ENCODE data around the gene SHC1.

SHC1 gene

DNA sequence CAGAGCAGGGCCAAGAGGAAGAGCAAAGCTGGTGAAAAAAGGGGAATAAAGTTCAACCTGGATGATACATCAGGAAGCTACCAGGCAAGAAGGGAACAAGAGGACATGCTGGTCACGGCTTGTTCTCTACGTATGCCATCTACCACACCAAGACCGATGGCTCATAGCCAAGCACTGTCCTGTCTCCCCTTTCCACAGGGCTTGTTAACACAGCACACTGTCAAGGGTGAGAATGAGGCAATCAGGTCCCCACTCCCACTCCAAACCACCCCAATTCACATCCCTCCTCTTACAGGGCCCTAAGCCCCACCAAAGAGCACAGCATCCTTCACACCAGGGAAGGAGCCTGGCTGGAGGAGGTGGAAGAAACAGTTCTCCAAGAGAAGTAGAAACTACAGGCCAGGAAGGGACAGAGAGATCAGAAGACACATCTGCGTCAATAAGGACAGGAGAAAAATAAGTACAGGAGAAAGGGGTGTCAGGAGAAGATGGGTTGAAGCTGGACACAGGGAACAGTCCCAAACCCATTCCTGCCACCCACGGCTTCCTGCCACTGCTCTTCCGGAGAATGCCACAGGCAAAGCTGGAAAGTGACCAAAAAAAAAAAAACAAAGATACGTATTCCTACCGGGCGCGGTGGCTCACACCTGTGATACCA lies 923 bp upstream of the SHC1 start:
- DNase-seq: no peak

DNA sequence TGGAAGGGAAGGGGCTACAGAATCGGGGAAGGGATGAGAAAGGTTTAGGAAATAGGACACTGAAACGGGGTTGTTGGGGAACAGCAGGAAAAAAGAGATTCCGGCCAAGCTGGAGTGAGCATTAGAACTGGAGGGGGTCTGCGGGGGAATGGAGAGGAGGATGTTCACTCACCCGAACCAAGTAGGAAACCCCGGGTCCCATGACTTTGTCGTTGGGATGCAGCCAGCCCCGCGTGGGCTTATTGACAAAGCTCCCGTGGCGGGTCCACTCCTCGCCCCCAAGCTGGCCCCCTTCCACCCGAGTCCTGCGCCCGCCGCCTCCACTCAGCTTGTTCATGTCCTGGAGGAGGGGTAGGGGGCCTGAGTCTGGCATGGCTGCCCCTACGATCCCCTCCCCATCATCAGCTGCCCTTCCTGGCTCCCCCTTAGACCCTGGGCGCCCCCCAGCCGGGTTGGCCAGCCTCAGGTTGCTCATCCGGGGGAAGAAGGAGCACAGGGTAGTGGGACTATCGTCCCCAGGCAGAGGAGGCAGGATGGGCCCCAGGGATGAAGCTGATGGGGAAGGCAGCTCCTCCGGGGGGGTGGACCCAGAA lies 591 bp downstream of the SHC1 start:
- no peak for DNase-seq

DNA sequence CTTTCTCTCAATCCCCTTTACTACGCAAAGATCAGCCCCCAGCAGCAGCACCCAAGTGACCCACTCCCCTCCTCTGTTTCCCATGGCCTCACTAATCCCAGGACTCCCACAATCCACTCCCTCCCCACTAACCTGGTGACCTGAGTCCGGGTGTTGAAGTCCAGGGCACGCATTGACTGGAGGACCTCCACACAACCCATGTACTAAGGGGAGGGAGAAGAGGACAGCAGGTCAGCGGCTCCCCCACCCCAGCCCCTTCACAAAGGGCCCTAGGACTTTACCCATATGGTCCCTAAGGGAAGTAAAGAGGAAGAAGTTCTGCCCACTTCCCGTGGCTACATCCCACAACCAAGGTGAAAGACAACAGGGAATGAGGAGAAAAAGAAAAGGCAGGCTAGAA lies 1.3 kb downstream of the SHC1 start:
- DNase-seq: no peak

DNA sequence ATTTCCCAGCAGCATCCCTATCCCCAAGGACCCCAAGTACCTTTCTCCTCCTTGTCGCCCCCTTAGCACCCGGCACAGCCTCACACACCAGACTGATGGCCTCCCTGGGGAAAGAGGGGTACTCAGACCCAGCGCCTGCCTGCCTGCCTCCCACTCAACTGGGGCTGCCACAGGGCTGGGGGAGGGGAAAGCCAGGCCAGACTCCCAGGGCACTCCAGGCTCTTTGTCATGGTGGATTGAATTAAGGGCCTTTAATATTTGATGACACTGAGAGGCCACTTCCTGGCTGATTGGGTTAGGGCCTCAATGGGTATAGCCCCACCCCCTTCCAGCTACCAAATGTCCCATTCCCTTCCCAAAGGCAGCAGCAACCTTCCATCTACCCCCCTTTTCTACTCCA lies 1.8 kb downstream of the SHC1 start:
- no peak for DNase-seq

DNA sequence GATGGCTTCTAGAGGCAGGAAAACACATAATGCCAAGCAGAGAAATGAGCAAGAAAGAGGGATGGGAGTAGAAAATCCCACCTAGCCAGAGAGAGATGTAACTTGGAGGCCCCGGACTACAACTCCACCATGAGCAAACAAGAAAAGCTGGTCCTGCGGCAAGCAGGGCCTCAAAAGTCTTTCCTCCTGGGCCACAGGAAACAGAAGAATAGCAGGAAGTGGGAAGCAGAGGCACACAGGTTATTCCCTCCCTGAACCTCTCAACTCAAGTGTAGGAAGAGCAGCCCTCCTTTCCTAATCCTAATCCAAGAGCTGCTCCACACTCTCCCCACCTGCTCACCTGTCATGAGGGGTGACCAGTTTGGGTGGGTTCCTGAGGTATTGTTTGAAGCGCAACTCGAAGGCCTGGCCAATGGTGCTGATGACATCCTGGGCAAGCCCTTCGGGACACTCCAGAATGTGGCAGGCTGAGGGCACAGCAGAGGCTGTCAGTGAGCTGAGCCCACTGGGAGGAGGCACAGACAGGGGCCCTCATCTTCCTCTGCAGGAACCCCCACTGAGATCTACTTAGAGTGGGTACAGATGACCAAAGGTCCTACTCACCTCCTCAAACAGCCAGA lies 3.1 kb downstream of the SHC1 start:
- DNase-seq: no peak

DNA sequence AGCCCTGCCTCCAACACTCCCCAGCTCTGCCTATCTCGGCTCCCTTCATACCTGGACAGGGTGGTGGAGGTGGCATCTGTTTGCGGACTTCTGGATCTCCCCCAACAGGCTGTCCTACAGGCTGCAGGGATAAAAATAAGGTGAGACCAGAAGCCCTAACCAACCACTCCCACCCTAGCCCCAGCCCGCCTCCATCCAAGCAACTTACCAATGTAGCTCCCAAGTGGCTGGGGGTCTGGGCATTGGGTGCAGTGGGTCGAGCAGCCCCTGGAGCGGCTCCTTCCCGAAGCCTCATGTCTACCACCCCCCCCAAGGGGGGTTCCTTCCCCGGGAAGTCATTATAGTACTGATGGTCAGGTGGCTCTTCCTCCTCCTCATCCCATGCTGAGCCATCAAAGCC lies 4.4 kb downstream of the SHC1 start:
- DNase-seq: no peak

DNA sequence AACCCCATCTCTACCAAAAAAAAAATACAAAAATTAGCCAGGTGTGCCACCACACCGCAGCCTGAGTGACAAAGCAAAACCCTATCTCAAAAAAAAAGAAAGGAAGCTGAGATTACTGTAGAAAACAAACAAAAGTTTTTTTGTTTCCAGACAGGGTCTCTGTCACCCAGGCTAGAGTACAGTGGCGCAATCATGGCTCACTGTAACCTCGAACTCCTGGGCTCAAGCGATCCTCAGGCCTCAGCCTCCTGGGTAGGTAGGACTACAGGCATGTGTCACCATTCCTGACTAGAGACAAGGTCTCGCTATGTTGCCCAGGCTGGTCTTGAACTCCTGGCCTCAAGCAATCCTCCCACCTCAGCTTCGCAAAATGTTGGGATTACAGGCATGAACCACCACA lies 6.2 kb downstream of the SHC1 start:
- no peak for DNase-seq

DNA sequence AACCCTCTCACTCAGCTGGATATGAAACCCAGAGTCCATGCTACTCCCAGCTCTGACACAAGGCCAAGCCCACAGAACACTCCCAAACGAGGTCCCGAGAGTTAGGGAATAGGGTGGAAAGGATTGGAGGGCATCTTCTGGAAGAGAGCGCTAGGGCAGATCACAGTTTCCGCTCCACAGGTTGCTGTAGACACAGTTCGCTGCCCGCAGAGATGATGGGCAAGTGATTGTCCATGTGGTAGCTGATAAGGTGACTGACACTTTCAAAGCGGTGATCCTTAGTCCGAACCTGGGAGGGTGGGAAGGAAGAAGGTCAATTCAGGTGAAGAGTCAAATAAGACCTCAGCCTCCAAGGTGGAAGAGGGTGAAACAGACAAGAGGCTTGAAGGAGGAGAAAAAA lies 6.9 kb downstream of the SHC1 start:
- no peak for DNase-seq

DNA sequence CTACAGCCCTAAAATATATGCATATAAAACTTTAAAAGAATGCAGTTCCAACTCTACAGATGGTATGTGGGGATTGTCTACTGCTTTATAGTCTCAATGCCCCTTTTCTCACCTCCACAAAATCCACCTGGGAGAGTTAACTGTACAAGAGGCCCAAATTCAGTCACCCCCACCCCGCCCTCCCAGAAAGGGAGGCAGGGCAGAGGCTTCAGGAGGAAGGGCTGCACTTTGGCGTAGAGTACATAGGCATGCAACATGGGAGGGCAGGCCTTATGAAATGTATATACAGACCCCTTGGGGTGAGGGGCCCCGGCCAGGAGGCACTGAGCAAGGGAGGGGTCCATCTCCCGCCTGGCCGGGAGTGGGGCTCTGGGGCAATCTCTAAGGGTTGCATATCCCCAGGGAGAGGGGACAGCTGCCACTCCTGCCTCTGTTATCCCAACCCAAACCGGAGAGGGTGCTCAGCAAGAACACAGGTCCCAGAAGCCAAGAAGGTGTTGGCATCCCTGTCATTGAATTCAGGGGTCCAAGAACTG lies 7.7 kb downstream of the SHC1 start:
- DNase-seq: no peak

DNA sequence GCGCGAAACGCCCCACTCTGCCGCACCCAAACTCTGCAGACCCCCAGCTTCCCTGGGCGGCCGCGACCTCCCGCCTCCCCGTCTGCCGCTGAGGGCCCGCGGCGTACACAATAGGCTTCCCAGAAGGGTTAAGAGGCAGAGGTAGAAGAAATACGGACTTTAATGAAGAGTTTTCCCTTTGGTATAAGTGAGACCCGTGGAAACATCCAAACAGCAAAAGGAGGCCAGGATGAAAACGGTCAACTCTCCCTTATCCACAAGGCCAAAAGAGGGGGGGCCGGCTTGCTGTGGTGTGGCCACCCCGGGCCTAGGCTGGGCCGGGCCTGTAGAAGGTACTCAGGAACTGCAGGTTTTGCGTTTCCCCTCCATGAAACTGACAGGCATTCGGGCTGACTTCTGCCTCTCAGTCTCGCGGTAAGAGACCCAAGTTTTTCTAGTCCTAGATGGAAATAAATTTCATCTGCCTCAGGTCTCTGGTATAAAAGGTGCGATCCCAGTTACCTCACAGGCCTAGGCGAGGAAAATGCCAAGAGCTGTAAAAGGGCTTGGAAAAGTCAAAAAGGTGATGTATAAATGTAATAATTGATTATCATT lies 8.3 kb downstream of the SHC1 start:
- no peak for DNase-seq

DNA sequence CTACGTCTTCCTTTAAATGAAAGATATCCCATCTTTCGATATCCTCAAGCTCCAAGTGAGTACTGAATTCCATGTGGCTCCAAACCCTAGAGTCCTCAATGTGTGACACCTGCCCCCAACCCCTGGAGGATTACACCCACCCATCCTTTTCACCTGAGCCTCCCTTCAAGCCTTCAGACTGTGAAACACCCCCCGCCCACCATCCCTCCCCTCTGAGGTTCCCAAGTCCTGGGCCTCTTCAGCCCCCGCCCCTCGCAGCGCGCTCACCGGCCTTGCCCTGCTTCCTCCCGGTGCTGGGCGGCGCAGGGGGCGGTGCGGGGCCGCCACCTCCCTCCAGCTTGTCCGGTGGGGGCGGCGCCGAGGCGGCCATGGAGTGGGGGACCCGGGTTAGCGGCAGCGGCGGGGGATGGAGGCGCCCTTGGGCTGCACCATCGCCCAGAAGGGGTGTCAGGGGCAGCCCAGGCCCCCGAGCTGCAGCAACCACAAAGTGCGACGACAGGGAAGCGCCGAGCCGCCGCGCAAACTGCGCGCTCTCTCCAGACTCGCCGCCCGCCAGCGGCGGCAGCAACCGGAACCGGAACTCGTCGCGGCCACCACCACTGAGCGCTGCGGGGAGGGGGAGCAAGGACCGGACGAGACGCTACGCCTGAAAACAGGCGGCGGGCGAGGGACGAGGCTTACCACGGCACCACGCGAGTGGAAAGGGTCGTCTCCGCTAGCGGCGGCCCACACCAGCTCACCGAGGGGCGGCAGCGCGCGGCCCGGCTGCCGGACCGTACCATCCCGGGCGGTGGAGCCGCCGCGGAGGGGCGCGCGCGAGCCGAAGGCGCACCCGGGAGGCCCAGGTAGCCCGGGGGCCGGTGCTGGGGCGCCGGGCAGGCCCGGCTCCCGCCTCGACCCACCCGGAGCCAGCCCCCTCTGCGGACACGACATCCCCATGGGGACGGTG lies 9.1 kb downstream of the SHC1 start, which contains the start of gene PYGO2:
TSS of gene PYGO2 (minus strand) at position 576 of the 949 bp plus-strand sequence. CDS start at position 370, 206 bp downstream.
- DNase-seq: peak; percentile 54

DNA sequence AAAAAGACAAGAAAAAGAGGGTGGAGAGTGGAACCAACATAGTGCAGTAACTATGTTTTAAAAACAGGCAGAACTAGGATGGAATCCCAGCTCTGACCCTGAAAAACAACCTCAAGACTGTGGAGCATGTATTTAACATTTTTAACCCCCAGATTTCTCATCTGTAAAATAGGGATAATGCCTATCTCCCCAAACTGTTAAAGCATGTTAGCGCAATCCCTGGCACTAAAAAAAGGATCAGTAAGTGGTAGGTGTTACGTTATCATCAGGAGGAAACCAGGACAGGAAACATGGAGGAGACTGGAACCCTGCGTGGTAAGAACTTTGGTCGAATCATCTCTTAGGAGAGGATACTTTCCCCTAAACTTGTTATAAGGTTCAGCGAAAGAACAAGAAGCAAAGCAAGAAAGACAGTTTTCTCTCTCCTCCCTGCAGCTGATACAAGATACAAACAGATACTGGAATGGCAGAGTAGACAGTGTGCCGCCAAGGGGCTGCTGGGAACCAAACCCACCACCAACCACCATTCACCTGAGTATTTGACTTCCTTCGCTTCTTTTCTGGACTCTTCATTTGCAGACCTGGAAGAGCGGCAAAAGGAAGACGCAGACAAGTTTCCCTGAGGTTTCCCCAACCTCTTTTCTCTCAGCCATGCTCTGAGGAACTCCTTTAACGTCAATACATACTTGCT lies 10.0 kb downstream of the SHC1 start:
- no peak for DNase-seq

DNA sequence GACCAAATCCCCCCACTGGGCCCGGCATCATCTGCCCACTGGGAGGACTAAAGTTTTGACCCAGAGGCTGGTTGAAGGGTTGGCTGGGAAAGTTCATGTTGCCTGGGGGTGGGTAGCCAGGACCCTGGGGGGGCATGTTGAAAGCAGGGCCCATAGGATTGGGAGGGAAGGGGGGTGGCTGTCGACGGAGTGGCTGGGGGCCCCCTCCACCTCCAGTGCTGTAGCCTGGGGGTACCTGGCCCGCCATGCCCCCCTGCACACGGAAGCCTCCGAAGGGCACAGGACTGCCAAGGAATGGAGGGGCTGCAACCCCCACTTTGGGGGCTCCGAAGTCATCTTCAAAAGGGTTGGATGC lies 11.1 kb downstream of the SHC1 start:
- DNase-seq: no peak

DNA sequence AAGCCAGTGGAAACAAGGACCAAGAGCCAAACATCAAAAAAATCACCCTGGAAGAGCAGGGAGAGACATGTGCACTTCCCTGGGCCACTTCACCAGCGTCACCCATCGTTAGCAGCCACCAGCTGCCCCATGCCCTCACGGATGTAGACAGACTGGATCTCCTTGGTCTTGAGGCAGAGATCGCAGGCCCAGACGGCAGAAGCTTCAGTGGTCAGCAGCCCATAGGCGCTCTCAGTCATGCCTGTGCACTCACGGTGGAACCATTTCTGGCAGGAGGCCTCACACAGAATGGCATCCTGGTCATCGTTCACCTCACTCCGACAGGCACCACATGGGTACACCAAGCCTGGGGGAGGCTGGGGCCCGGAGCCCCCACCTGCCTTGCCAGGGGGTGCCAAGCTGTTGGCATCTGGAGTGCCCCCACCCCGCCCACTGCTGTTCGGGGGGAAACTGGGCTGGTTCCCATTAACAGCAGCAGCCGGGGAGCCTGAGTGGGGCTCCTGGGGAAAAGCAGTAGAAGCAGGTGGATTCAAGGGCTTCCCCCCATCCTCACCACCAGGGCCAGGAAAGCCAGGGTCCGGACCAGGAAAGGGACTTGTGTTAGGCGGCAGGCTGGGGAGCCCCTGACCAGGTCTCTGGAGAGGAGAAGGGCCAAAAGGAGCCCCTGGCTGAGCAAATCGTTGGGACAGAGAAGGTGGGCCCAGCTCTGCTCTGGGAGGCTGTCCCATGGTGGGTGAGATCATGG lies 11.7 kb downstream of the SHC1 start:
- DNase-seq: no peak

DNA sequence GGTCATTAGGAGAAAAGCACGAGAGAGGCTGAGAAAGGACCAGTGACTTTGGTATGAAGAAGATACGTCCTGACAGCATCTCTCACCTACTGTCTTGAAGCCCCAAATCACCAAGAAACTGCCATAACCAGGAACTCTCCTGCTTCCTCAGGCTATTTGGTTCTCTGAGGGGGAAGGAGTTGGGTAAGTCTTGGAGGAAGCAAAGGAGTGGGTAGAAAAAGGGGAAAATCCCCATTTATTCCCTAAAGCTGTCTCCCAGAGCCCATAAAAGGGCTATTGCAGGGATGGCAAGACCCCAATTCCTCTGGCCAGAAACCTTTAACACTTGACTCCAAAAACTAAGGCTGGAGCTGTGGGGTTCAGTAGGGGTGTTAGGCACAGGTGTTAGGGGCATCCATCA lies 12.5 kb downstream of the SHC1 start:
- DNase-seq: no peak

DNA sequence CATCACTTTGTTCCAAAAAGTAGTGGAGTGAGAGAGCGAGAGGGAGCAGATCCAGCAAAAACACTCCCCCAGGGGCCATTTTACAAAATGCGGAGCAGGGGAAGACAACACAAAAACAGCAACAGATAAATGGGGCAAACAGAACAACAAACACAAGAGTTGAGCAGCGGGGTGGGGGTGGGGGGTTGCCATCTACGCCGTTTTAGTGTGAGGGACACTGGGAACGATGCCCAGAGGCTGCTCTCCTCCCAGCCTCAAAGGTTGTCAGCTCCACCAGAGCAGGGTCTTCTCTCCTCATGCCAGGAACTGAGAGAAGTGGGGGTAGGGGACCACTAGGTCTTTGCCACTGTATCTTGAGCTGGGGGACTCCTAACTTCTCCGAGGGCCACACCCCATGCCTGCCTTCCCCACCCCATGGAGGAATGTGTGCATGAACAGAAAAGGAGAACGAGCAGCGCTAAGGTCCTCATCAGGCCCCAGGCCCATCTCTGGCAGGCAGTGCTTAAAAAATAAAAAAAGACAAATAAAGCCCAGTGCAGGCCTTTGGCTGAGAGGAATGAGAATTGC lies 13.4 kb downstream of the SHC1 start:
- DNase-seq: no peak

DNA sequence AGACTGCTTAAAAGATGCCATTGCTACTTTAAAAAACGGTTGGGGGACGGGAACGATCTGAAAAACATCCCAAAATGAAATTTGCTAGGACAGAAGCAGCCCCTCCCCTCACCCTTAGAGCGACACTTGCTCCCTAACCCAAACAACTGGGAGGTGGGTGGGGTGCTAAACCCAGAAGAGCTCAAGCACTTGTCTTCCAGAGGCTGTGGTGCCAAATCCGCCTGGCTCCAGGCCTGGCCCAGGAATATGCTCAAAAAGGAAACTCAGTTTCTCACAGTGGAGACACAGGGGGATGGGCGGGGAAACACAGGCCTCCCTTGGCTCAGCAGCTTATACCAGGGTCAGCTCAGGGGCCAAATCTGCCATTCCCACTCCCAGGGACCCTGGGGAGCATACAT lies 14.0 kb downstream of the SHC1 start:
- no peak for DNase-seq

DNA sequence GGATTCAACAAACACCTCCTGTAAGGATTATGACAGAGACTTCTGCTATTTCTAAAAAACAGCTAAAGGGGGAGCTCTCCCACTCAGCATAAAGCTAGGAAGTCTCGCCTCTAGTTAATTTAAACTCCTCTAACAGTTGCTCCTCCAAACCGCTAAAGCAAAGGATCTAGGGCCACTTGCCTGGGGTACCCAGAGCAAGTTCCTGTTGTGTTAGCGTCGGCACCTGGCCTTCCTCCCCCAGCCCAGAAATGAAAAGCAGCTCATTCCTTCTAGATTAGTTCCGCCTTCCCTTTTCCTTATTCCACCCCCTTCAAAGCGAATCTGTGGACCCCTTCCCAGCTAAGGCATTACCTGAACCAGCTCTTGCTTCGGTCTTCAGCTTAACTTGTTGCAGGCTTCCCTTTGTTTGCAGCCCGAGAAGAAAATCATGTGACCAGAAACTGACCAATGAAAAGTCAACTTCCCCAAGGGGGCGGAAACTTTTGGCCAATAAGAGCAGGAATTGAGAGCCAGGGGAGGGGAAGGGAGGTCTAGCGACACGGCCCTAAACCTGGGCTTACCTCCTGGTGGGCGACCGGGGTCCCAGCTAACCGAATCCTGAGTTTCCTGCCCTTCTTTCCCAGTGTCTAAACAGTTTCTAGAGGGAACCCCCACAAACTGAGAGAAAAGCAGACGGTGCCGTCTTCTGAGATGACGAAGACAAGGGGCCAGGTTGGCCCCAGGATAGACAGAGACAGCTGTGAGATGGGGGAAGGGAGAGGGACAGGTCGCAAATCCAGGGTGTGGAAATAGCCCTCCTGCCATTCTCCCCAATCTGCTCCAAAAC lies 14.6 kb downstream of the SHC1 start, which contains the start of gene PBXIP1:
TSS of gene PBXIP1 (minus strand) at position 382 of the 826 bp plus-strand sequence. CDS start 2,378 bp downstream, outside the sequence.
- DNase-seq: peak; percentile 83

DNA sequence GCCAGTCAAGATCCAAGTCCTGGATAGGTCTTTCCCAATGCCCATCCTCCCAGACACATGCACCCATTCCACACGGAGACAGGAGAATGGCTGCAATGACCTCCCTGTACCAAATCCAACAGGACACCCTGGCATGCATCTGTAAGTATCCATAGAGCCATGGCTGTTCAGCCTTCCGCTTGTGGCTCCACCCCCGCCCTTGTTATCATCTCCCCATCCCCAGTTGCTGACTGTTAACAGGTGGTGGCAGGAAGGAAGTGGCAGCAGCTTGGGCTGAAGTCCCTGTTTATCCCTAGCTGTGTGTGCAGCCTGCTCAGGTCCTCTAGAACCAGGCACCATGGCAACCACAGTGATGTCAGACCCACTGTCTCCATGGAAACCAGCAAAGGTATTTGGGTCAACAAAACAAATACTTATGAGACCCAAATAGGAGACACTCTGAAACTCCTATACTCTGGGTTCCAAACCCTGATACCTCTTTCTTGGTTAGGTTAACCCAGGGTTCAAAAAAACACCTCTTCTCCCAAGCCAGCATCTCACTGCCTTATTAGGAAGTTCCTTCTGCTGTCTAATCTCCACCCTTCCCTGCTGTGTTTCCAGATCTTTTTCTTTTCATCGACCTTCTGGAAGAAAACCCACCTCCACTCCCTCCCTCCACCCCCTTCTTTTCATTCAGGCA lies 15.4 kb downstream of the SHC1 start:
- no peak for DNase-seq
